GM19239 (cell line): ENCODE results near the gene ITPR3.

Experiments used
- DNase-seq: peaks from one replicate; pipeline ENCODE4 v3.0.0; 2011; ENCODE audit warnings: low spot score; ENCODE audit not compliant: insufficient read length
- FAIRE-seq: peaks from 2 replicates; lab custom pipeline; 2011; peaks lifted over from hg19 to GRCh38; lab: Jason Lieb, UNC

The ITPR3 gene

DNA sequence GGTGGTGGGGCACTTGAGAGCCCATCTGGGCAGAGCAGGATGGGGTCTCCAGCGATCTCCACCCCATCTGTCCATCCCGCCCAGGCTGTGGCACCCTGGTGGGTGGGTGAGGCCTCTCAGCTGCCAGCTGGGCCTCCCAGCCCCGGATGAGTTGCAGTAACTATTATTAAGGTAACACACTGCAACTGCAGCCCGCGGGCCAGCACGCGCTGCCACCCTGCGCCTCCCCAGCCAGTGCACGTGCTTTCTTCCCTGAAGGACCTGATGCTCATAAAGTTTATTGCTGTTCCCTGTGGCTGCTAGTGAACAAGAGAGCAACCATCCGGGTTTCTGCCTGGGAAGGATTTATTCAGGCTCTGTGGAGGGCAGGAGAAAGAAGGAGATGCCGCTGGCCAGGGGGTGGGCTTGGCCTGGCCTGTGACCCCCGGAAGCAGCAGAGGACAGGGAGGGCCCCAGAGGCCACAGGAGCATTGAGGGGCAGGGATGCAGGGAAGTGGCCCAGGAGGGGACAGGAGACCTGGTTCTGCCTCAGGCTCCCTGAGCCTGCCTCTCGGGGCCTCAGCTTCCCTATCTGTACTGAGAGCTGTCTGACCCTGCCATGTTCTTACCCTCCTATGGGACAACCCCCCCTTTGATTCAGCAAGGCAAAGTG is 123.9 kb downstream of the ITPR3 start:
- DNase-seq (no peak), FAIRE-seq (no peak)

DNA sequence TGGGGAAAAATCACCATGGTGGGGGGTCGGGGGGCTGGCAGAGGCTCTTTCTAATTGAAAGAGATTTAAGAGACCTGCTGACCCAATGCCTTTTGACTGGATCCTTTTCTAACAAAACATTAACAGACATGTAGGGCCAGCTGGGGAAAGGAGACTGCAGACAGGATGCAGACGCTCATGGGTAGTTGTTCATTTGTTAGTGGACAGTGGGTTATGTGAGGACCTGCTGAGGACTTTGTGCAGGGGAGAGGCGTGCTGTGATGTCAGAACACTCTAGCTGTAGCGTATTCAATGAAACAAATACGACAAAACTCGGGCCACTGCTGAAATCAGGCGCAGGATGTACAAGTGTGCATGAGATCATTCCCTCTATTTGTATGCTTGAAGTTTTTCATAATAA is 124.4 kb downstream of the ITPR3 start:
- DNase-seq (no peak), FAIRE-seq (no peak)
